ENCODE results near the gene ARGLU1.

DNA sequence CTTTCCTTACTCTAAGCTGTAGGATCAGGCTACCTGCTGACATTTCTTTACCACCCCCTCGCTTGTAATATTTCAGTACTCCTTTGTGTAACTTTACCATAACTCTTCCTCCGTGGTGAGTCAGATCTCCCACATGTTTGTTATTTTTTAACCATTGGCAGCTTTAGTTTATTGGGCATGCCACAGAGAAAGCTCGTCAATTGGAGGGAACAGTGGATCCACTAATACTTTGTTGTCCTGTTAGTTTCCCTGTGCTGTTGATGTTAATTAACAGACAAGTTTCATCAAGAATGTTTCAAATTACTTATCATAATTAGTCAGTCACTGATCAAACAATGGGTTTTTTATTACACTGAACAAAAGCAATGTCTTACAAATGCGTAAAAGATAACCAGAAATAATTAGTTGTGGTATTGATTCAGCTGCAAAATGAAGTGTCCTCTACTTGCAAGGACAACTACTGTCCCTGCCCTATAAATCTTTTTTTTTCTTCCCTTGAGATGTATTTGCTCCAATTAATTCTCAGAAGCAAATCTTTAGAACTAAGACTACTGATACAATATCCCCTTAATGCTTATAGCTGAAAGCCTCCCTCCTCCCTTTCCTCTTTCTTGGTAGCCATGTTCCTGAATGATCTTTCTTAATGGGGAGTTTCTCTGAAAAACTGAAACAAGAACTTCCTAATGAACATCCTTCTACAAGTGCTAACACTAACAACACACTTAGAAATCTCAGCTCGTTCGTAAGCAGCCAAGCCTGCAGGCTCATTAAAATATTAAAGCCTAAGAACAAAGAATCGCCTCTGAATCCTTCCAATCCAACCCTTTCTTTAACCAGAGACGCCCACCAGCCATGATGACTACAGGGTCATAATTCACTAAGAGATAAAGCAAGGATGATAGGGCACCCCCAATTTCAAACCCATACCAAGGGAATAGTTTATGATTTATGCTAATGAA lies 54.6 kb downstream of the ARGLU1 start:
- TF ChIP-seq, protein P1, sequence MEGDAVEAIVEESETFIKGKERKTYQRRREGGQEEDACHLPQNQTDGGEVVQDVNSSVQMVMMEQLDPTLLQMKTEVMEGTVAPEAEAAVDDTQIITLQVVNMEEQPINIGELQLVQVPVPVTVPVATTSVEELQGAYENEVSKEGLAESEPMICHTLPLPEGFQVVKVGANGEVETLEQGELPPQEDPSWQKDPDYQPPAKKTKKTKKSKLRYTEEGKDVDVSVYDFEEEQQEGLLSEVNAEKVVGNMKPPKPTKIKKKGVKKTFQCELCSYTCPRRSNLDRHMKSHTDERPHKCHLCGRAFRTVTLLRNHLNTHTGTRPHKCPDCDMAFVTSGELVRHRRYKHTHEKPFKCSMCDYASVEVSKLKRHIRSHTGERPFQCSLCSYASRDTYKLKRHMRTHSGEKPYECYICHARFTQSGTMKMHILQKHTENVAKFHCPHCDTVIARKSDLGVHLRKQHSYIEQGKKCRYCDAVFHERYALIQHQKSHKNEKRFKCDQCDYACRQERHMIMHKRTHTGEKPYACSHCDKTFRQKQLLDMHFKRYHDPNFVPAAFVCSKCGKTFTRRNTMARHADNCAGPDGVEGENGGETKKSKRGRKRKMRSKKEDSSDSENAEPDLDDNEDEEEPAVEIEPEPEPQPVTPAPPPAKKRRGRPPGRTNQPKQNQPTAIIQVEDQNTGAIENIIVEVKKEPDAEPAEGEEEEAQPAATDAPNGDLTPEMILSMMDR (IDR thresholded peaks at IDR 0.05; ENCODE audit: borderline replicate concordance, extremely low read depth, low read length, poor library complexity, severe bottlenecking), result no peak
- no peak for TF ChIP-seq EZH2 (IDR thresholded peaks at IDR 0.05; ENCODE audit: borderline replicate concordance, low read depth, low read length, severe bottlenecking)

Measured in DND-41 (cell line).